GM18499 (cell line): Measurements from ENCODE around the gene MARCHF7.
"Not testable (repeated sequence)": the region's sequence is repeated elsewhere in the genome, so short reads cannot be mapped to it uniquely, and the experiment has no call there.

Experiments used
- ATAC-seq: cut with Tn5 transposase; IDR thresholded peaks from one replicate; pipeline ENCODE4 v1.9.1; 2021; ENCODE audit warnings: moderate number of reproducible peaks; ENCODE audit not compliant: insufficient read depth, unreplicated experiment

The MARCHF7 gene

DNA sequence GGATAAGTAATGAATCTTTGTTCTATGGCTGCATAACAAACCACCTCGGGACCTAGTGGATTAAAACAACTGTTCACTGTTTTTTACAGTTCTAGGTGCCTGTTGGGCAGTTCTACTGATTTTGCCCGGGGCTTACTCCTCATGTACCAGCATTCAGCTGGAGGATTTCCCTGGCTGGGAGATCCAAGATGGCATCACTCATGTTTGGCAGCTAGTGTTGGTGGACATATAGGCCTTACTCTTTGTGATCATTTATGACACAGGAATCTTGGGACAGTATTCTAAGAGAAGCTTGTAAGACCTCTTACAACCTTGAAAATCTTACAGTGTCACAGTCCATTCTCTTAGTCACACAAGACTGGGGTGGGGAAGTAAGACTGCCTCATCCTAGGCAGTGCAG is 4.6 kb downstream of the MARCHF7 start:
- ATAC-seq = no peak

GRCh38 chr2:159720676-159721075 is 8.4 kb downstream of the MARCHF7 start:
- no peak for ATAC-seq

GRCh38 chr2:159722580-159722979 is 10.3 kb downstream of the MARCHF7 start:
- ATAC-seq = no peak

GRCh38 chr2:159724795-159725572 is 12.7 kb downstream of the MARCHF7 start:
- not testable (repeated sequence) for ATAC-seq

- no peak for ATAC-seq
These were observed 13.4 kb downstream of the MARCHF7 start for GRCh38 chr2:159725713-159726112.

DNA sequence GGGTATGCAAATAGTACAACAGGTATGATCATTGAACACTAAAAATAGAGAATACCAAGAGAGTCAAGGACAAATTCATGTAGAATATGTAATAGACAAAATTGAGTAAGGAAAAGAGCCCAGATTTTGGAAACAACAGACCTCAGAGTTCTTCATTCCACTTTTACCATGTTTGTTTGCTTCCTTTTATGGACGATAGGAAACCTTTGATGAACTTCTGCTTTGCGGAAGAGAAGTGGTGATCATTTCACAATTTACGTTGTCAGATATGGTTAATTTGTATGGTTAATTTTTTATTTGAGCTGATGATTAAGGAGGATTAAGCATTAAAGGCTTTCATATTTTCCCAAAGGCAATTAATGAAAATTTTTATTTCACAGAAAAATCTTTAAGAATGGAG is 16.3 kb downstream of the MARCHF7 start:
- no peak for ATAC-seq

- ATAC-seq = no peak
These were observed 23.3 kb downstream of the MARCHF7 start for GRCh38 chr2:159735648-159736047.

- ATAC-seq = no peak
These were observed 23.7 kb downstream of the MARCHF7 start for GRCh38 chr2:159736048-159736447.

- no peak for ATAC-seq
These were observed 25.1 kb downstream of the MARCHF7 start for GRCh38 chr2:159737292-159737916.

DNA sequence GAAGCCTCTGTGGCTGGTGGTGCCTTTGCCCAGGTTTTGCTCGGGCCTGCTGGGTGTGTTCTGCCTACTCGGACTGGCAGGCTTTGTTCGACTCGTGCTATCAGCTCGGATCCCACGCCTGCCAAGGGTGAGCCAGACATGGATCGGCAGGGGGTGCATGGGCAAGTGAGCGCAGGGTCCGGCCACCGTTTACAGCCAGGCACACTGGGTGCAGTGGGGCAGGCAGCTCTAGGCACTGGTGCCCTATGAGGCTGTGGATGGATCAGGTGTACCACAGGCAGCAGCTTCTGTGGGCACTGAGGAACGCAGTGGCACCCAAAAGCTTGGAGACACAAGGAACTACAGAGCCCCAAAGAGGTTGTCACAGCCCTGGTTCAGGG is 25.6 kb downstream of the MARCHF7 start:
- no peak for ATAC-seq

GRCh38 chr2:159738509-159739390 is 26.4 kb downstream of the MARCHF7 start:
- no peak for ATAC-seq

- ATAC-seq = no peak
These were observed 30.5 kb downstream of the MARCHF7 start for GRCh38 chr2:159742846-159743245.

- no peak for ATAC-seq
These were observed 32.1 kb downstream of the MARCHF7 start for GRCh38 chr2:159744363-159744762.

DNA sequence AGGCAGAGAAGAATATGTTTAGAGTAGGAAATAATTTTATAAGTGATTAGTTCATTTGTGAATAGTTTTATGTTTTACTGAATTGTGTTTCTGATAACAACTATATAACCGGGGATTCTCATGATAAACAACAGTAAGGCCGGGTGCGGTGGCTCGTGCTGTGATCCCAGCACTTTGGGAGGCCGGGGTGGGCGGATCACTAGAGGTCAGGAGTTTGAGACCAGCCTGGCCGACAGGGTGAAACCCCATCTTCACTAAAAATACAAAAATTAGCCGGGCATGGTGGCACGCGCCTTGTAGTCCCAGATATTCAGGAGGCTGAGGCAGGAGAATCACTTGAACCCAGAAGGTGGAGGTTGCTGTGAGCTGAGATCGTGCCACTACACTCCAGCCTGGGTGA is 32.9 kb downstream of the MARCHF7 start:
- not testable (repeated sequence) for ATAC-seq

GRCh38 chr2:159748089-159748488 is 35.8 kb downstream of the MARCHF7 start:
- ATAC-seq = no peak

DNA sequence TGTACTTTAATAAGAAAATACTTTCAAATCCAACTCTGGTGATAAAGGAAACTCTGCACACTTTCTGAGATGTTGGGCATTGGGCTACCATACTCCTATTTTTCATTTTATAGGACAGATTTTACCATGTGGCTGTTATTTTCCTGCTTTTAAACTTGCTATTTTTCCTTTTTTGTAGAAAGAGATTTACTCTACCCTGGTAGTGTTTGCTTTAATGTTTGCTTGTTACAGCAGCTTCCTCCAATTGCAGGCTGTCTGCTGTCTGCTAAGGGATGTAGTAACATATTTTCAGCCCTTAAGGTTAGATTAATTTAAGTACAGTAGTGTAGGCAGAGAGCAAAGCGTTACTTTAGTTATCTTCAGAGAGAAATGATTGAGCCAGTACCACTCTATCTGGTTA is 38.6 kb downstream of the MARCHF7 start:
- ATAC-seq = no peak

DNA sequence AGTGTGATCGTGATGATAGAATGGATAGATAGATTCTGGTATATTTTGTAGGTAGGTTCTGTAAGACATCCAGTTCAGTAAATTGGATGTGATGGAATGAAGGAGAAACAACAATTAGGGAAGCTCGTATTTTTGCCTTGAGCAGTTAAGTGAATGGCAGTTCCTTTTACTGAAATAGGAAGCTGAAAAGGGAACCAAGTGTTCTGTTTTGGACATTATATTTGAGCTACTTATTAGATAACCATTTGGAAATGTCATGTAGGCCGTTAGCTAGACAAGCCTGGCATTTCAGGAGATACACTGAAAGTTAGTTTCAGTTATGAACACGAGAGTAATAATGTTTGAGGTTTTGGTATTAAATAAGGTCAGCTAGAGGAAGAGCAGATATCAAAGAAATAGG is 41.5 kb downstream of the MARCHF7 start:
- ATAC-seq = no peak

DNA sequence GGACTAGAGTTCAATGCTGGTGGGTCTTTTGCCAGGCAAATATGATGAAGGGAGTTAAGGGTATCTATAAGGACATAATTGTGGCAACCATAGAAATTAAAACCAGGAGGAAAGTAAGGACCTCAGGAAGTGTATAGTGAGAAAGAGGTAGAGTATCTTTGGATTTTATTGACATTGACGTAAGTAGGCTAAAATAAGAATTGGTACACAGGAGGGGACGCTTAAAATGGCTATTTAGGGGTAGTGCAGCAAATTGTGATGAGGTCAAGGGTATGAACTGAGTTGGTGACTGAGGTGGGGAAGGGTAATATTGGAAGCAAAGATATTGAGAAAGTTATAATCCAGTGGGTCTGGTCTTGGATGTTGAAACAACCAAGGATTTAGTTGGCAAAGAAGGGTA is 42.7 kb downstream of the MARCHF7 start:
- ATAC-seq = no peak

DNA sequence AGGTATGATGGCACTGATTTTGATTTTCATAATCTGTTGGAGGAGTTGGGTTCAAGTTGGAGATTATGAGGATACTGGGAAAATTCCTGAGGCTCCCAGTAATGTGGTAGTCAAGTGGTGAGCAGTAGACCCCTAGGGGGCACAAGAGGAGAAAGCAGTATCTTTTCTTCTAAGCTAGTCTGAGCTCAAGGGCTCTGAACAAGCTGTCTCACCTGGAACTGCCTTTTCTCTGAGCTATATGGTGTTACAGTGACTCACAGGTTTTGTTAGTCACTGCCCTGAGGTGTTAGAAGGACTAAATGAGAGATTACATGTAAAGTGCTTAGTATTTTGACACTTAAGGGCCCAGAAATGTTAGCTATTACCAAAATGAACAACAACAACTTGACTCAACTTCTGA is 43.5 kb downstream of the MARCHF7 start:
- no peak for ATAC-seq

DNA sequence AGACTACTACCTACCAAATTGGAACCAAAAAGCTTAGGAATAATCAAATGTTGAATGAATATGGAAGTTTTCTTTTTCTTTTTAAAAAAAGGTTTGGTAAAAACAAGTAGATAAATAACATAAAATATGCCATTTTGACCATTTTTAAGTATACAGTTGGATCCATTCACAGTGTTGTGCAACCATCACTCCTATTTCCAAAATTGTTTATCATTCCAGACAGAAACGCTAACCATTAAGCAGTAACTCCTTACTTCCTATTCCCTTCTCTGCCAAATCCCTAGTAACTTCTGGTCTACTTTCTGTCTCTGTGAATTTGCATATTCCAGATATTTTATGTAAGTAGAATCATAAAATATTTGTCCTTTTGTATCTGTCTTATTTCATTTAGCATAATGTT is 45.9 kb downstream of the MARCHF7 start:
- ATAC-seq = no peak

GRCh38 chr2:159758686-159759085 is 46.4 kb downstream of the MARCHF7 start:
- no peak for ATAC-seq
